Loucy (cell line): ENCODE measurements around the gene TMEM132D.

Experiments
- H2AFZ ChIP-seq: fragments of 200-600 bp; sonication (generic); 2 replicates; pipeline ENCODE4 v1.6.0; 2016; ENCODE audit warnings: antibody characterized with exemption, mild to moderate bottlenecking, low read length, moderate library complexity
- H3F3A ChIP-seq: fragments of 200-600 bp; 2 replicates; pipeline ENCODE4 v1.6.0; 2016; ENCODE audit warnings: antibody characterized with exemption, low read depth, mild to moderate bottlenecking
- H3K27me3 ChIP-seq: fragments of 200-600 bp; sonication (generic); 2 replicates; pipeline ENCODE4 v1.6.1; 2014; ENCODE audit warnings: low read length, mild to moderate bottlenecking; ENCODE audit not compliant: insufficient read depth, poor library complexity, severe bottlenecking
- H3K36me3 ChIP-seq: fragments of 200-600 bp; sonication (generic); 2 replicates; pipeline ENCODE4 v1.6.1; 2016; ENCODE audit warnings: low read length; ENCODE audit not compliant: insufficient read depth
- H3K4me1 ChIP-seq: fragments of 200-600 bp; sonication (generic); 2 replicates; pipeline ENCODE4 v1.5.1; 2014; ENCODE audit warnings: low read length, mild to moderate bottlenecking; ENCODE audit not compliant: insufficient read depth, poor library complexity, severe bottlenecking
- H3K4me2 ChIP-seq: fragments of 200-600 bp; sonication (generic); 2 replicates; pipeline ENCODE4 v1.6.0; 2014; ENCODE audit warnings: antibody characterized with exemption, low read length, low read depth, mild to moderate bottlenecking; ENCODE audit not compliant: poor library complexity, severe bottlenecking
- H3K4me3 ChIP-seq: fragments of 200-600 bp; sonication (generic); 2 replicates; pipeline ENCODE4 v1.5.1; 2014; ENCODE audit warnings: low read length, mild to moderate bottlenecking, mixed read lengths; ENCODE audit not compliant: poor library complexity, severe bottlenecking
- H3K79me2 ChIP-seq: fragments of 200-600 bp; sonication (generic); 2 replicates; pipeline ENCODE4 v1.6.1; 2014; ENCODE audit warnings: low read length; ENCODE audit not compliant: insufficient read depth
- H3K9ac ChIP-seq: fragments of 200-600 bp; sonication (generic); 2 replicates; pipeline ENCODE4 v1.6.0; 2014; ENCODE audit warnings: mild to moderate bottlenecking, low read depth, low read length, moderate library complexity; ENCODE audit not compliant: poor library complexity, severe bottlenecking
- H3K9me2 ChIP-seq: fragments of 200-600 bp; sonication (generic); replicated peaks from 2 replicates; pipeline ENCODE4 v1.6.1; 2016; ENCODE audit warnings: low read depth, low read length, mixed read lengths
- H3K9me3 ChIP-seq: fragments of 200-600 bp; sonication (generic); 2 replicates; pipeline ENCODE4 v1.6.1; 2014; ENCODE audit warnings: mild to moderate bottlenecking, antibody characterized with exemption, low read length, low read depth; ENCODE audit not compliant: insufficient read depth
- H4K20me1 ChIP-seq: fragments of 200-600 bp; sonication (generic); 2 replicates; pipeline ENCODE4 v1.6.0; 2014; ENCODE audit warnings: antibody characterized with exemption, low read length, mild to moderate bottlenecking; ENCODE audit not compliant: insufficient read depth, poor library complexity, severe bottlenecking
- CTCF ChIP-seq: fragments of 200-600 bp; sonication (generic); conservative IDR thresholded peaks from 2 replicates; pipeline ENCODE4 v1.5.1; 2014; ENCODE audit warnings: mild to moderate bottlenecking, antibody characterized with exemption, low read length
- EZH2phosphoT487 ChIP-seq: fragments of 200-600 bp; IDR thresholded peaks from 2 replicates; pipeline ENCODE4 v1.6.1; 2018; ENCODE audit warnings: antibody characterized with exemption, mild to moderate bottlenecking, moderate library complexity, borderline replicate concordance

The TMEM132D gene

GRCh38 chr12:129566800-129567199 is 337.0 kb downstream of the TMEM132D start:
- H3K36me3 ChIP-seq = no peaks in the 10 kb centered on the region
- no peak overlapping the region for H2AFZ ChIP-seq
- TF ChIP-seq EZH2phosphoT487 (no peak), CTCF (no peak)
- H3K9me3 ChIP-seq = no peaks in the 10 kb centered on the region
- H3K79me2 ChIP-seq = no peaks in the 10 kb centered on the region
- no peak overlapping the region for H3K4me3 ChIP-seq
- H3K9me2 ChIP-seq = no peaks in the 10 kb centered on the region
- no peaks in the 10 kb centered on the region for H3K4me1 ChIP-seq
- no peak overlapping the region for H3K4me2 ChIP-seq
- H3K27me3 ChIP-seq = no peaks in the 10 kb centered on the region
- no peaks in the 10 kb centered on the region for H3F3A ChIP-seq
- no peak overlapping the region for H3K9ac ChIP-seq
- no peaks in the 10 kb centered on the region for H4K20me1 ChIP-seq

GRCh38 chr12:129564768-129565167 is 339.1 kb downstream of the TMEM132D start:
- no peaks in the 10 kb centered on the region for H3K27me3 ChIP-seq
- no peaks in the 10 kb centered on the region for H3K36me3 ChIP-seq
- H3K79me2 ChIP-seq = no peaks in the 10 kb centered on the region
- H3K9me3 ChIP-seq = no peaks in the 10 kb centered on the region
- no peak overlapping the region for H3K9ac ChIP-seq
- H3F3A ChIP-seq = no peaks in the 10 kb centered on the region
- TF ChIP-seq CTCF (no peak), EZH2phosphoT487 (no peak)
- no peak overlapping the region for H2AFZ ChIP-seq
- no peaks in the 10 kb centered on the region for H3K4me1 ChIP-seq
- peak overlapping the region; percentile 9 for H3K4me3 ChIP-seq
- H4K20me1 ChIP-seq = no peaks in the 10 kb centered on the region
- peak overlapping the region; percentile 35 for H3K4me2 ChIP-seq
- H3K9me2 ChIP-seq = no peaks in the 10 kb centered on the region

GRCh38 chr12:129563266-129563665 is 340.6 kb downstream of the TMEM132D start:
- Histone ChIP-seq H3K27me3 (no peaks in the 10 kb centered on the region), H4K20me1 (no peaks in the 10 kb centered on the region), H2AFZ (no peak overlapping the region), H3K4me2 (no peak overlapping the region), H3K9me3 (no peaks in the 10 kb centered on the region), H3K79me2 (no peaks in the 10 kb centered on the region), H3K9ac (no peak overlapping the region), H3K9me2 (no peaks in the 10 kb centered on the region), H3K4me1 (no peaks in the 10 kb centered on the region), H3K36me3 (no peaks in the 10 kb centered on the region), H3K4me3 (no peak overlapping the region), H3F3A (no peaks in the 10 kb centered on the region)
- TF ChIP-seq CTCF (no peak), EZH2phosphoT487 (no peak)
